Activated gamma-delta T cell (primary cell): ENCODE results near the gene TTC28.

ENCODE experiments used
- DNase-seq: peaks from one replicate; lab custom pipeline; 2025; lab: John Stamatoyannopoulos, UW

TTC28 gene

GRCh38 chr22:28002863-28003565 is 676.6 kb downstream of the TTC28 start:
- no peak for DNase-seq

- no peak for DNase-seq
Measured at GRCh38 chr22:28002181-28002700, 677.4 kb downstream of the TTC28 start.

- DNase-seq, result no peak
Measured at GRCh38 chr22:28001171-28001835, 678.3 kb downstream of the TTC28 start.

GRCh38 chr22:28000361-28000760 is 679.3 kb downstream of the TTC28 start:
- no peak for DNase-seq

- no peak for DNase-seq
Measured at GRCh38 chr22:27999876-28000275, 679.8 kb downstream of the TTC28 start.

GRCh38 chr22:27998511-27999410 is 680.9 kb downstream of the TTC28 start:
- no peak for DNase-seq

GRCh38 chr22:27997538-27997937 is 682.1 kb downstream of the TTC28 start:
- DNase-seq, result no peak

GRCh38 chr22:27996981-27997380 is 682.7 kb downstream of the TTC28 start:
- DNase-seq, result no peak

- no peak for DNase-seq
Measured at GRCh38 chr22:27996529-27996925, 683.1 kb downstream of the TTC28 start.

- no peak for DNase-seq
Measured at GRCh38 chr22:27995801-27996528, 683.7 kb downstream of the TTC28 start.

GRCh38 chr22:27994481-27995331 is 684.9 kb downstream of the TTC28 start:
- DNase-seq, result no peak

- no peak for DNase-seq
Measured at GRCh38 chr22:27993774-27994350, 685.8 kb downstream of the TTC28 start.

- DNase-seq, result no peak
Measured at GRCh38 chr22:27993201-27993635, 686.4 kb downstream of the TTC28 start.

- no peak for DNase-seq
Measured at GRCh38 chr22:27992294-27993165, 687.1 kb downstream of the TTC28 start.

- DNase-seq, result no peak
Measured at GRCh38 chr22:27991586-27992293, 687.9 kb downstream of the TTC28 start.

GRCh38 chr22:27990879-27991278 is 688.8 kb downstream of the TTC28 start:
- no peak for DNase-seq

- DNase-seq, result no peak
Measured at GRCh38 chr22:27990451-27990840, 689.2 kb downstream of the TTC28 start.

- no peak for DNase-seq
Measured at GRCh38 chr22:27989758-27990450, 689.7 kb downstream of the TTC28 start.
